Loucy (cell line): ENCODE measurements around the gene PHYKPL.

Experiments
- H2AFZ ChIP-seq: fragments of 200-600 bp; sonication (generic); 2 replicates; pipeline ENCODE4 v1.6.0; 2016; ENCODE audit warnings: antibody characterized with exemption, mild to moderate bottlenecking, low read length, moderate library complexity
- H3F3A ChIP-seq: fragments of 200-600 bp; 2 replicates; pipeline ENCODE4 v1.6.0; 2016; ENCODE audit warnings: antibody characterized with exemption, low read depth, mild to moderate bottlenecking
- H3K27me3 ChIP-seq: fragments of 200-600 bp; sonication (generic); 2 replicates; pipeline ENCODE4 v1.6.1; 2014; ENCODE audit warnings: low read length, mild to moderate bottlenecking; ENCODE audit not compliant: insufficient read depth, poor library complexity, severe bottlenecking
- H3K36me3 ChIP-seq: fragments of 200-600 bp; sonication (generic); 2 replicates; pipeline ENCODE4 v1.6.1; 2016; ENCODE audit warnings: low read length; ENCODE audit not compliant: insufficient read depth
- H3K4me1 ChIP-seq: fragments of 200-600 bp; sonication (generic); 2 replicates; pipeline ENCODE4 v1.5.1; 2014; ENCODE audit warnings: low read length, mild to moderate bottlenecking; ENCODE audit not compliant: insufficient read depth, poor library complexity, severe bottlenecking
- H3K4me2 ChIP-seq: fragments of 200-600 bp; sonication (generic); 2 replicates; pipeline ENCODE4 v1.6.0; 2014; ENCODE audit warnings: antibody characterized with exemption, low read length, low read depth, mild to moderate bottlenecking; ENCODE audit not compliant: poor library complexity, severe bottlenecking
- H3K4me3 ChIP-seq: fragments of 200-600 bp; sonication (generic); 2 replicates; pipeline ENCODE4 v1.5.1; 2014; ENCODE audit warnings: low read length, mild to moderate bottlenecking, mixed read lengths; ENCODE audit not compliant: poor library complexity, severe bottlenecking
- H3K79me2 ChIP-seq: fragments of 200-600 bp; sonication (generic); 2 replicates; pipeline ENCODE4 v1.6.1; 2014; ENCODE audit warnings: low read length; ENCODE audit not compliant: insufficient read depth
- H3K9ac ChIP-seq: fragments of 200-600 bp; sonication (generic); 2 replicates; pipeline ENCODE4 v1.6.0; 2014; ENCODE audit warnings: mild to moderate bottlenecking, low read depth, low read length, moderate library complexity; ENCODE audit not compliant: poor library complexity, severe bottlenecking
- H3K9me2 ChIP-seq: fragments of 200-600 bp; sonication (generic); replicated peaks from 2 replicates; pipeline ENCODE4 v1.6.1; 2016; ENCODE audit warnings: low read depth, low read length, mixed read lengths
- H3K9me3 ChIP-seq: fragments of 200-600 bp; sonication (generic); 2 replicates; pipeline ENCODE4 v1.6.1; 2014; ENCODE audit warnings: mild to moderate bottlenecking, antibody characterized with exemption, low read length, low read depth; ENCODE audit not compliant: insufficient read depth
- H4K20me1 ChIP-seq: fragments of 200-600 bp; sonication (generic); 2 replicates; pipeline ENCODE4 v1.6.0; 2014; ENCODE audit warnings: antibody characterized with exemption, low read length, mild to moderate bottlenecking; ENCODE audit not compliant: insufficient read depth, poor library complexity, severe bottlenecking
- CTCF ChIP-seq: fragments of 200-600 bp; sonication (generic); conservative IDR thresholded peaks from 2 replicates; pipeline ENCODE4 v1.5.1; 2014; ENCODE audit warnings: mild to moderate bottlenecking, antibody characterized with exemption, low read length
- EZH2phosphoT487 ChIP-seq: fragments of 200-600 bp; IDR thresholded peaks from 2 replicates; pipeline ENCODE4 v1.6.1; 2018; ENCODE audit warnings: antibody characterized with exemption, mild to moderate bottlenecking, moderate library complexity, borderline replicate concordance

The PHYKPL gene

GRCh38 chr5:178212241-178213002, 20.2 kb downstream of the PHYKPL start:
- Histone ChIP-seq H3F3A (no peaks in the 10 kb centered on the region), H2AFZ (no peak overlapping the region), H3K36me3 (peaks cover 75% of the 10 kb centered on the region)

GRCh38 chr5:178211095-178212048, 21.2 kb downstream of the PHYKPL start:
- Histone ChIP-seq H3K36me3 (peaks cover 84% of the 10 kb centered on the region), H2AFZ (no peak overlapping the region), H3K9me3 (no peaks in the 10 kb centered on the region), H3K27me3 (no peaks in the 10 kb centered on the region), H3K79me2 (peaks cover 47% of the 10 kb centered on the region), H4K20me1 (peaks cover 55% of the 10 kb centered on the region), H3K9me2 (no peaks in the 10 kb centered on the region), H3K4me3 (no peak overlapping the region), H3K4me2 (no peak overlapping the region), H3K9ac (no peak overlapping the region), H3F3A (no peaks in the 10 kb centered on the region), H3K4me1 (peaks cover 10% of the 10 kb centered on the region)
- no peak for TF ChIP-seq EZH2phosphoT487
- TF ChIP-seq CTCF, result no peak

More at GRCh38 chr5:178212241-178213002, 20.2 kb downstream of the PHYKPL start:
- Histone ChIP-seq H3K9ac (no peak overlapping the region), H3K4me1 (peaks cover 10% of the 10 kb centered on the region), H3K79me2 (peaks cover 36% of the 10 kb centered on the region), H3K9me3 (no peaks in the 10 kb centered on the region), H3K27me3 (no peaks in the 10 kb centered on the region), H3K9me2 (no peaks in the 10 kb centered on the region), H3K4me3 (no peak overlapping the region), H3K4me2 (no peak overlapping the region), H4K20me1 (peaks cover 45% of the 10 kb centered on the region)
- no peak for TF ChIP-seq EZH2phosphoT487

- Histone ChIP-seq H3K36me3 (peaks cover 86% of the 10 kb centered on the region), H3K4me1 (peaks cover 10% of the 10 kb centered on the region), H3K9ac (no peak overlapping the region), H3K4me2 (no peak overlapping the region), H3K79me2 (peaks cover 54% of the 10 kb centered on the region), H2AFZ (no peak overlapping the region), H3K4me3 (no peak overlapping the region), H3K9me2 (no peaks in the 10 kb centered on the region), H4K20me1 (peaks cover 62% of the 10 kb centered on the region), H3F3A (no peaks in the 10 kb centered on the region), H3K9me3 (no peaks in the 10 kb centered on the region), H3K27me3 (no peaks in the 10 kb centered on the region)
- TF ChIP-seq CTCF (no peak), EZH2phosphoT487 (no peak)
These were observed 21.9 kb downstream of the PHYKPL start for GRCh38 chr5:178210686-178211085.
